KBM-7 (cell line): Measurements from ENCODE around the gene TF.
"Not testable (repeated sequence)": the region's sequence is repeated elsewhere in the genome, so short reads cannot be mapped to it uniquely, and the experiment has no call there.

Experiments used
- DNase-seq: peaks from one replicate; pipeline ENCODE4 v3.0.0-alpha.2; 2015
- in situ Hi-C: fragments of 300-500 bp; cut with MboI; formaldehyde crosslinking; loops from 2 replicates; pipeline ENCODE4 v1.14.3; 2020; ENCODE audit warnings: low sequenced_read_pairs, low pct_unique_long_range_greater_than_20kb, mixed read lengths

The TF gene

GRCh38 chr3:133745981-133746711 lies at the start of gene TF:
TSS of gene TF (plus strand) at chr3:133746393. CDS start at chr3:133746441, 48 bp downstream.
- in situ Hi-C loops = no loop called here
- DNase-seq = no peak

GRCh38 chr3:133697960-133698359 lies 48.2 kb upstream of the TF start:
- in situ Hi-C loops = no loop called here
- no peak for DNase-seq

GRCh38 chr3:133699467-133699866 lies 46.7 kb upstream of the TF start:
- no peak for DNase-seq
- in situ Hi-C loops = no loop called here

- in situ Hi-C loops = no loop called here
- no peak for DNase-seq
Observed at GRCh38 chr3:133699903-133700302, 46.3 kb upstream of the TF start.

- DNase-seq = no peak
Observed at GRCh38 chr3:133700351-133700750, 45.8 kb upstream of the TF start.

GRCh38 chr3:133701435-133702358 lies 44.5 kb upstream of the TF start:
- in situ Hi-C loops = no loop called here
- DNase-seq = peak; percentile 13

More at GRCh38 chr3:133700351-133700750, 45.8 kb upstream of the TF start:
- in situ Hi-C loops = no loop called here

- in situ Hi-C loops = no loop called here
- DNase-seq = no peak
Observed at GRCh38 chr3:133703915-133704314, 42.3 kb upstream of the TF start.

- in situ Hi-C loops = no loop called here
- no peak for DNase-seq
Observed at GRCh38 chr3:133706033-133706432, 40.2 kb upstream of the TF start.

- DNase-seq = no peak
- in situ Hi-C loops = no loop called here
Observed at GRCh38 chr3:133709139-133709750, 36.9 kb upstream of the TF start.

GRCh38 chr3:133711013-133711412 lies 35.2 kb upstream of the TF start:
- no peak for DNase-seq
- in situ Hi-C loops = no loop called here

- in situ Hi-C loops = no loop called here
- DNase-seq = no peak
Observed at GRCh38 chr3:133712017-133712416, 34.2 kb upstream of the TF start.

GRCh38 chr3:133713347-133713746 lies 32.8 kb upstream of the TF start:
- in situ Hi-C loops = no loop called here
- no peak for DNase-seq

- DNase-seq = no peak
Observed at GRCh38 chr3:133717424-133717823, 28.8 kb upstream of the TF start.

GRCh38 chr3:133722935-133723334 lies 23.3 kb upstream of the TF start:
- no peak for DNase-seq

More at GRCh38 chr3:133717424-133717823, 28.8 kb upstream of the TF start:
- in situ Hi-C loops = no loop called here

GRCh38 chr3:133730993-133731392 lies 15.2 kb upstream of the TF start:
- DNase-seq = no peak
- in situ Hi-C loops = no loop called here

More at GRCh38 chr3:133722935-133723334, 23.3 kb upstream of the TF start:
- in situ Hi-C loops = no loop called here

- in situ Hi-C loops = not testable (repeated sequence)
Observed at GRCh38 chr3:133732231-133732630, 14.0 kb upstream of the TF start.

GRCh38 chr3:133733226-133733625 lies 13.0 kb upstream of the TF start:
- no peak for DNase-seq
- in situ Hi-C loops = no loop called here

More at GRCh38 chr3:133732231-133732630, 14.0 kb upstream of the TF start:
- DNase-seq = not testable (repeated sequence)

- DNase-seq = no peak
- in situ Hi-C loops = no loop called here
Observed at GRCh38 chr3:133734305-133734704, 11.9 kb upstream of the TF start.

GRCh38 chr3:133742351-133743091 lies 3.7 kb upstream of the TF start:
- in situ Hi-C loops = no loop called here
- DNase-seq = peak; percentile 14
